Measurements from ENCODE around the gene GLS.

The GLS gene

GRCh38 chr2:190970873-190971506, 90.4 kb downstream of the GLS start:
- DNase-seq (ENCODE audit: low read depth in 3 of 3), result no peak

- no peak for DNase-seq (ENCODE audit: low read depth in 3 of 3)
These were observed 91.6 kb downstream of the GLS start for GRCh38 chr2:190972213-190972612.

GRCh38 chr2:190972846-190973245, 92.2 kb downstream of the GLS start:
- no peak for DNase-seq (ENCODE audit: low read depth in 3 of 3)

- no peak for DNase-seq (ENCODE audit: low read depth in 3 of 3)
These were observed 92.6 kb downstream of the GLS start for GRCh38 chr2:190973262-190973661.

GRCh38 chr2:190973726-190974628, 93.4 kb downstream of the GLS start:
- DNase-seq (ENCODE audit: low read depth in 3 of 3), result no peak

- no peak for DNase-seq (ENCODE audit: low read depth in 3 of 3)
These were observed 94.2 kb downstream of the GLS start for GRCh38 chr2:190974629-190975361.

GRCh38 chr2:190976521-190976920, 95.9 kb downstream of the GLS start:
- DNase-seq (ENCODE audit: low read depth in 3 of 3), result no peak

GRCh38 chr2:190977505-190977904, 96.9 kb downstream of the GLS start:
- DNase-seq (ENCODE audit: low read depth in 3 of 3), result no peak

- no peak for DNase-seq (ENCODE audit: low read depth in 3 of 3)
These were observed 97.9 kb downstream of the GLS start for GRCh38 chr2:190978389-190979053.

- no peak for DNase-seq (ENCODE audit: low read depth in 3 of 3)
These were observed 99.4 kb downstream of the GLS start for GRCh38 chr2:190979906-190980629.

- DNase-seq (ENCODE audit: low read depth in 3 of 3), result no peak
These were observed 100.1 kb downstream of the GLS start for GRCh38 chr2:190980630-190981209.

GRCh38 chr2:190981333-190981732, 100.7 kb downstream of the GLS start:
- DNase-seq (ENCODE audit: low read depth in 3 of 3), result no peak

- DNase-seq (ENCODE audit: low read depth in 3 of 3), result no peak
These were observed 101.1 kb downstream of the GLS start for GRCh38 chr2:190981733-190982132.

GRCh38 chr2:190982262-190983034, 101.8 kb downstream of the GLS start:
- no peak for DNase-seq (ENCODE audit: low read depth in 3 of 3)

- no peak for DNase-seq (ENCODE audit: low read depth in 3 of 3)
These were observed 104.0 kb downstream of the GLS start for GRCh38 chr2:190984595-190984994.

- DNase-seq (ENCODE audit: low read depth in 3 of 3), result no peak
These were observed 105.8 kb downstream of the GLS start for GRCh38 chr2:190986221-190986953.

GRCh38 chr2:190987116-190987515, 106.5 kb downstream of the GLS start:
- DNase-seq (ENCODE audit: low read depth in 3 of 3), result no peak

- DNase-seq (ENCODE audit: low read depth in 3 of 3), result no peak
These were observed 107.3 kb downstream of the GLS start for GRCh38 chr2:190987938-190988337.

GRCh38 chr2:190988910-190989309, 108.3 kb downstream of the GLS start:
- no peak for DNase-seq (ENCODE audit: low read depth in 3 of 3)
